CD14-positive monocyte (primary cell): ENCODE measurements around the gene KIAA1614. TPM values are rescaled to one million over a fixed set of nuclear protein-coding genes. Genes with fewer than 3 reads are reported as not detected.
"Not testable (repeated sequence)": the region's sequence is repeated elsewhere in the genome, so short reads cannot be mapped to it uniquely, and the experiment has no call there.

Source experiments
- DNase-seq, 3 donors: peaks; one replicate each; pipeline ENCODE4 v3.0.0-alpha.2; 2011 to 2022
- H2AFZ ChIP-seq: 2 replicates; pipeline ENCODE4 v1.6.0; 2012; ENCODE audit warnings: mild to moderate bottlenecking, low read depth, low read length, inconsistent platforms; ENCODE audit not compliant: insufficient read depth, poor library complexity, severe bottlenecking
- H3K27ac ChIP-seq, 2 donors: 1 replicate in 1 of 2; 2 replicates in 1 of 2; pipeline ENCODE4 v1.5.1; 2012 to 2013; ENCODE audit warnings: low read length in 2 of 2, control low read depth in 1 of 2, inconsistent platforms in 1 of 2, low read depth in 1 of 2, mild to moderate bottlenecking in 1 of 2
- H3K27me3 ChIP-seq, 2 donors: one replicate each; pipeline versions ENCODE4 v1.6.0 to v1.6.1; 2011 to 2013; ENCODE audit warnings: low read length in 2 of 2; ENCODE audit not compliant: control insufficient read depth in 2 of 2, insufficient read depth in 2 of 2
- H3K36me3 ChIP-seq, 2 donors: replicated peaks in 1 of 2; 1 replicate in 1 of 2; 2 replicates in 1 of 2; pipeline versions ENCODE4 v1.5.1 to v1.6.1; 2012 to 2013; ENCODE audit warnings: low read length in 2 of 2, control low read depth in 1 of 2, inconsistent platforms in 1 of 2, mild to moderate bottlenecking in 1 of 2; ENCODE audit not compliant: insufficient read depth in 2 of 2, control insufficient read depth in 1 of 2
- H3K4me1 ChIP-seq, 2 donors: 1 replicate in 1 of 2; 2 replicates in 1 of 2; pipeline versions ENCODE4 v1.5.1 to v1.6.1; 2012 to 2013; ENCODE audit warnings: low read length in 2 of 2, control low read depth in 1 of 2, inconsistent platforms in 1 of 2, mild to moderate bottlenecking in 1 of 2, moderate library complexity in 1 of 2; ENCODE audit not compliant: insufficient read depth in 2 of 2, control insufficient read depth in 1 of 2
- H3K4me2 ChIP-seq: replicated peaks from 2 replicates; pipeline ENCODE3; 2012; ENCODE audit warnings: low read length, moderate library complexity, mild to moderate bottlenecking; ENCODE audit not compliant: poor library complexity, severe bottlenecking; ENCODE audit errors: extremely low read depth
- H3K4me3 ChIP-seq, 3 experiments: fragments of 200-600 bp in 1 of 3; sonication (generic) in 1 of 3; replicated peaks in 1 of 3; 1 replicate in 2 of 3; 2 replicates in 1 of 3; pipeline ENCODE4 v1.5.1; 2011 to 2013; ENCODE audit warnings: low read length in 3 of 3, mild to moderate bottlenecking in 3 of 3, control low read depth in 2 of 3, low read depth in 2 of 3, inconsistent platforms in 1 of 3, moderate library complexity in 1 of 3
- H3K79me2 ChIP-seq: 2 replicates; pipeline ENCODE4 v1.6.0; 2012; ENCODE audit warnings: mild to moderate bottlenecking, control low read depth, inconsistent platforms, low read length, moderate library complexity; ENCODE audit not compliant: insufficient read depth
- H3K9ac ChIP-seq: 2 replicates; pipeline ENCODE4 v1.6.0; 2017; ENCODE audit warnings: low read length, mild to moderate bottlenecking; ENCODE audit not compliant: insufficient read depth, poor library complexity, severe bottlenecking
- H3K9me3 ChIP-seq, 2 donors: replicated peaks in 1 of 2; 1 replicate in 1 of 2; 2 replicates in 1 of 2; pipeline versions ENCODE4 v1.5.1 to v1.6.1; 2012 to 2013; ENCODE audit warnings: low read length in 2 of 2, control low read depth in 1 of 2; ENCODE audit not compliant: control insufficient read depth in 1 of 2, insufficient read depth in 1 of 2
- H4K20me1 ChIP-seq: 2 replicates; pipeline ENCODE4 v1.6.0; 2012; ENCODE audit warnings: mild to moderate bottlenecking, low read length, control low read depth, moderate library complexity; ENCODE audit not compliant: insufficient read depth
- H3K27ac Mint-ChIP-seq, 7 donors: one replicate each; pipeline ENCODE4 v1.8.0; 2020; ENCODE audit warnings: mild to moderate bottlenecking in 7 of 7, mixed read lengths in 7 of 7, moderate library complexity in 6 of 7, inconsistent platforms in 2 of 7
- H3K27me3 Mint-ChIP-seq, 3 donors: one replicate each; pipeline ENCODE4 v1.8.0; 2021 to 2022; ENCODE audit warnings: low read depth in 3 of 3, mild to moderate bottlenecking in 3 of 3, mixed read lengths in 3 of 3, moderate library complexity in 3 of 3, inconsistent platforms in 1 of 3
- H3K36me3 Mint-ChIP-seq, 2 donors: one replicate each; pipeline ENCODE4 v1.8.0; 2020; ENCODE audit warnings: mixed read lengths in 2 of 2, inconsistent platforms in 1 of 2, mild to moderate bottlenecking in 1 of 2
- H3K4me1 Mint-ChIP-seq: one replicate; pipeline ENCODE4 v1.8.0; 2020; ENCODE audit warnings: mild to moderate bottlenecking, mixed read lengths
- H3K4me3 Mint-ChIP-seq, 2 donors: one replicate each; pipeline ENCODE4 v1.8.0; 2020; ENCODE audit warnings: mild to moderate bottlenecking in 2 of 2, mixed read lengths in 2 of 2, moderate library complexity in 1 of 2
- H3K9me3 Mint-ChIP-seq, 7 donors: one replicate each; pipeline ENCODE4 v1.8.0; 2020 to 2022; ENCODE audit warnings: mixed read lengths in 7 of 7, mild to moderate bottlenecking in 6 of 7, moderate library complexity in 6 of 7, inconsistent platforms in 2 of 7
- CTCF ChIP-seq: fragments of 200-600 bp; IDR thresholded peaks from one replicate; pipeline ENCODE4 v1.8.0; 2022; ENCODE audit warnings: antibody characterized with exemption, mild to moderate bottlenecking
- WGBS: methylation state at CpG from one replicate; pipeline ENCODE4 v1.1.5; 2013; ENCODE audit warnings: missing lambda C conversion rate; ENCODE audit not compliant: insufficient coverage; 5-methylcytosine and 5-hydroxymethylcytosine counted together
- intact Hi-C, 2 donors: fragments of 100-400 bp; cut with micrococcal nuclease; formaldehyde crosslinking; loops; one replicate each; pipeline versions ENCODE4 v1.15.0 to v1.15.1; 2023
- polyA plus RNA-seq, 3 donors: library from polyadenylated mRNA; depleted of rRNA in 1 of 3; unstranded in 2 of 3; stranded (reverse) in 1 of 3; fragments of 300-500 nt in 2 of 3; fragments of >200 nt in 1 of 3; fragmentation: Illumina TruSeq in 2 of 3; gene quantifications; 1 replicate in 2 of 3; 2 replicates in 1 of 3; pipeline ENCODE4 v1.2.3, GENCODE V29; 2012 to 2021

The KIAA1614 gene
- polyA plus RNA-seq, 3 donors = 0.08 TPM; not detected in 2

- H3K27ac Mint-ChIP-seq = no peak overlapping the region
- H3K36me3 Mint-ChIP-seq = peaks cover 78 to 83% of the 10 kb centered on the region in 2 donors
- no peak for DNase-seq
- Histone ChIP-seq H3K9ac (no peak overlapping the region), H3K79me2 (no peaks in the 10 kb centered on the region), H2AFZ (no peak overlapping the region), H3K9me3 (no peaks in the 10 kb centered on the region), H3K4me1 (peaks cover 30 to 32% of the 10 kb centered on the region in 2 donors), H3K4me3 (no peak overlapping the region), H3K27ac (no peak overlapping the region), H3K4me2 (no peak overlapping the region), H4K20me1 (peaks cover 97% of the 10 kb centered on the region), H3K27me3 (no peaks in the 10 kb centered on the region), H3K36me3 (peaks cover 17 to 67% of the 10 kb centered on the region in 2 donors)
- no peak for TF ChIP-seq CTCF
- H3K4me1 Mint-ChIP-seq = peaks cover 34% of the 10 kb centered on the region
- intact Hi-C loops = no loop called here
- WGBS = no CpG with 5 or more reads among the region's 1 CpG
- H3K27me3 Mint-ChIP-seq = peaks cover 0 to 6% (median 5%) of the 10 kb centered on the region in 3 donors
- H3K9me3 Mint-ChIP-seq = no peaks in the 10 kb centered on the region
- no peak overlapping the region for H3K4me3 Mint-ChIP-seq
Measured at GRCh38 chr1:180967558-180967957, 54.9 kb downstream of the KIAA1614 start.

- DNase-seq, H3K27me3 ChIP-seq, H3K4me3 ChIP-seq, H3K4me3 Mint-ChIP-seq, H2AFZ ChIP-seq, intact Hi-C loops, H3K27me3 Mint-ChIP-seq, H3K9me3 Mint-ChIP-seq, H3K27ac ChIP-seq, H3K9ac ChIP-seq, H3K9me3 ChIP-seq, H3K79me2 ChIP-seq, H3K4me2 ChIP-seq: not testable (repeated sequence)
- Histone ChIP-seq H3K36me3 (peaks cover 29 to 74% of the 10 kb centered on the region in 2 donors), H4K20me1 (peaks cover 98% of the 10 kb centered on the region), H3K4me1 (peaks cover 30 to 32% of the 10 kb centered on the region in 2 donors)
- Mint-ChIP-seq H3K36me3 (peaks cover 86 to 91% of the 10 kb centered on the region in 2 donors), H3K27ac (peak overlapping the region in 1 of 7 donors; percentile 73), H3K4me1 (peaks cover 34% of the 10 kb centered on the region)
- WGBS = 96% methylated on average over 4 of the region's 8 CpGs
Measured at GRCh38 chr1:180968834-180969233, 56.1 kb downstream of the KIAA1614 start.
